Adipose tissue (tissue), 3 donors: ENCODE measurements around the gene NDUFB2. TPM values are rescaled to one million over a fixed set of nuclear protein-coding genes. Genes with fewer than 3 reads are reported as not detected.
"Not testable (repeated sequence)": the region's sequence is repeated elsewhere in the genome, so short reads cannot be mapped to it uniquely, and the experiment has no call there.

Experiments
- H3K27ac ChIP-seq: one replicate; pipeline ENCODE4 v1.5.1; 2013; ENCODE audit warnings: low read depth, low read length
- WGBS, 3 donors: extraction: QIAGEN DNeasy Blood & Tissue Kit; methylation state at CpG; one replicate each; pipeline ENCODE4 v1.1.7; 2013; 5-methylcytosine and 5-hydroxymethylcytosine counted together
- polyA plus RNA-seq, 3 donors: library from polyadenylated mRNA; stranded (reverse); fragments of 200-250 nt; gene quantifications; one replicate each; pipeline ENCODE4 v1.2.3, GENCODE V29; 2013
- donor health status: healthy with polysubstance abuse.
- donor health status: Bipolar disorder and iron deficiency.
- donor health status: healthy.

NDUFB2 gene
- polyA plus RNA-seq, 3 donors: 186 to 435 (median 407) TPM

- H3K27ac ChIP-seq: no peak overlapping the region
- WGBS, 3 donors: 91 to 93% (median 91%) methylated on average over 20 of the region's 20 CpGs
Observed at GRCh38 chr7:140684066-140684950, 12.2 kb upstream of the NDUFB2 start.

DNA sequence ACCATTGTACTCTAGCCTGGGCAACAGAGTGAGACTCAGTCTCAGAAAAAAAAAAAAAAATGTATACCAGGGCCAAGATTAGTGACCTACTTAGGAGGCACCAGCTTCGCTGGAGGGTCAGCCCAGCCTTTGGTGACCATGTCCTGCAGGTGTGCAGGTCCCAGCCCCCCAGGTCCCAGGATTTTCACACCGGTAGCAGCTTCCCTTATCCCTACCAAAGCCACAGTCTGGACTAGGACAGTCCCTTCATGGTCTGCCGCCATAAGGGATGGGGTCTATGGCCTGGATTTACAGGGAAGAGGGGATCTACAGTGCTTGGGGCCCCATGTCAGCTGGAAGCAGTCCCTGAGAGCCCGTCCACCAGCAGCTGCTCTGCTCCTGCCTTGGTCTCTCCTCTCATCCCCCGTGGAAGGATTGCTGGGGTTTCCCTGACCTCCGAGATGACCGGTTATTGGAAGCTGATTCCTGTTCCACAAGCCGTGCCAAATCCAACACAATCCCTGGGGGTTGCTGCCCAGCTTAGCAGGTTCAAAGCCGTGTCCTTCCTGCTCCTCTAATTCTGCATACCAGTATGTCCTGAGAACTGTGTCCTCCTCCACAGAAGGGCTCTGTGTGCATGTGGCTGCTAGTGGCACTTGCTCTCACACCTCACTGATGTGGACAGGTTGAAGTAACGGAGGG is 11.0 kb upstream of the NDUFB2 start:
- WGBS, 3 donors: 68 to 83% (median 77%) methylated on average over 10 of the region's 10 CpGs
- no peak overlapping the region for H3K27ac ChIP-seq

DNA sequence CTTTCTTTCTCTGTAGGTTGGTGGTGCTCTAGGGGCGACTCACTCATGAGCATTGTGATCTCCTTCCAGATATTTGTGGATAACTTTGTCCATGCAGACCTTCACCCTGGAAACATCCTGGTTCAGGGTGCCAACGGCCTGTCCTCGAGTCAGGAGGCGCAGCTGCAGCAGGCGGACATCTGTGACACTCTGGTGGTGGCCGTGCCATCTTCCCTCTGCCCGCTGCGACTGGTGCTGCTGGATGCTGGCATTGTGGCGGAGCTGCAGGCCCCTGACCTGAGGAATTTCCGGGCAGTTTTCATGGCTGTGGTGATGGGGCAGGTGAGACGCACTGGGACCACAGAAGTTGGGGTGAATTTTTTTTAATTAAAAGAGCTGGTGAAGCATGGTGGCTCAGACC is 9.6 kb upstream of the NDUFB2 start:
- 97 to 100% (median 99%) methylated on average over 11 of the region's 11 CpGs for WGBS, 3 donors
- no peak overlapping the region for H3K27ac ChIP-seq

- no peak overlapping the region for H3K27ac ChIP-seq
- WGBS, 3 donors: 92 to 94% (median 94%) methylated on average over 6 of the region's 6 CpGs
Observed at GRCh38 chr7:140688341-140688740, 8.2 kb upstream of the NDUFB2 start.

- 93 to 96% (median 94%) methylated on average over 16 of the region's 16 CpGs for WGBS, 3 donors
- H3K27ac ChIP-seq: no peak overlapping the region
Observed at GRCh38 chr7:140689199-140690152, 7.0 kb upstream of the NDUFB2 start.

- 88 to 94% (median 92%) methylated on average over 12 of the region's 12 CpGs for WGBS, 3 donors
- no peak overlapping the region for H3K27ac ChIP-seq
Observed at GRCh38 chr7:140691376-140692045, 5.0 kb upstream of the NDUFB2 start.

GRCh38 chr7:140693849-140694248 is 2.7 kb upstream of the NDUFB2 start:
- 93 to 97% (median 94%) methylated on average over 10 of the region's 10 CpGs for WGBS, 3 donors
- not testable (repeated sequence) for H3K27ac ChIP-seq

GRCh38 chr7:140694592-140694991 is 1.9 kb upstream of the NDUFB2 start:
- no peak overlapping the region for H3K27ac ChIP-seq
- WGBS, 3 donors: 86 to 89% (median 89%) methylated on average over 6 of the region's 6 CpGs

DNA sequence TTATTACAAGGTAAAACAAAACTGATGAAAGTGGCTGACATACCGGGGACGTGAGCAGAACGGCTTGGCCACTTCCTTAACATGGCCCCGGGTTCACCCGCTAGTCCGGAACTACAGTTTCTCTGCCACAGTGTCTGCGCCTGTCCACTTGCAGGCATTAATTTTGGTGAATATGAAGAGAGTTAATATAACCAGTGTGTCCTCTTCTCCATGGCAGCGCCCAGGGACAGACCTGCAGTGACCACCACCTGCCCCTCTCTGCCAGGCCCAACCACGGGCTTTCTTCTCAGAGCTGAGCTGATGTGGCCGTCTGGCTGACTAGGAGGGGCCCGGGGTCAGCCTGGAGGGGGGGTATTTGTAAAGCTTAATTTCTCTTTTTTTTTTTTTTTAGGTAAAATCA is 1.1 kb upstream of the NDUFB2 start:
- no peak overlapping the region for H3K27ac ChIP-seq
- 92 to 94% (median 92%) methylated on average over 11 of the region's 11 CpGs for WGBS, 3 donors

GRCh38 chr7:140696024-140696679 is 356 bp upstream of the NDUFB2 start:
- 17 to 28% (median 22%) methylated on average over 23 of the region's 23 CpGs for WGBS, 3 donors
- peak overlapping the region; percentile 36 for H3K27ac ChIP-seq

DNA sequence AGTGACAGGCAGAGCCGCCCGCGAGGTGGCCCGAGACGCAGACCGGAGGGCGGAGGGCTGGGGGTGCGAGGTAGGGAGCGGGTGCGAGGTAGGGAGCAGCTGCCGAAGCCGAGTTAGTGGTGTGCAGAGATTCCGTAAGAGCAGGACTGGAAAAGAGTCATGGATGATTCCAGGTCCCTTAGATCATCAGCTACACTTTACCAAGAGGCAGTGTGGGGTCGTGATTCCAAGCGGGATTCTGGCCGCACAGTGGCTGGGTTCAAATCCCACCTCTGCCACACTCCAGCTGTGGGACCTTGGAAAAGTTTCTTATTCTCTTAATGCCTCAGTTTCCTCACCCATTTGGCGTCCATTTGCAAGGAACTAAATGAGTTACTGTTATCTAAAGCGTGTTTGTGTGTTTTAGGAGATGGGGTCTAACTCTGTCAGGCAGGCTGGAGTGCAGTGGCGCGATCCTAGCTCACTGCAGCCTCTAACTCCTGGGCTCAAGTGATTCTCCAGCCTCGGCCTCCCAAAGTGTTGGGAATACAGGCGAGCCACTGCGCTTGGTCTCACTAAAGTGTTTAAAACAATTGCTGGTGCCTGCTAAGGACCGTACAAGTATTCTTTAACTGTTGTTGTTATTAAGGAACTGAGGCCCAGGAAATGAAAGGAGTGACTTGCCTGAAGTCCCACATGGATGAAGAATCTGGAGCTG is 1.1 kb downstream of the NDUFB2 start:
- H3K27ac ChIP-seq: no peak overlapping the region
- 28% methylated on average over 24 of the region's 24 CpGs for WGBS, 3 donors

- no peak overlapping the region for H3K27ac ChIP-seq
- 80 to 83% (median 81%) methylated on average over 8 of the region's 8 CpGs for WGBS, 3 donors
Observed at GRCh38 chr7:140698477-140698876, 2.0 kb downstream of the NDUFB2 start.

DNA sequence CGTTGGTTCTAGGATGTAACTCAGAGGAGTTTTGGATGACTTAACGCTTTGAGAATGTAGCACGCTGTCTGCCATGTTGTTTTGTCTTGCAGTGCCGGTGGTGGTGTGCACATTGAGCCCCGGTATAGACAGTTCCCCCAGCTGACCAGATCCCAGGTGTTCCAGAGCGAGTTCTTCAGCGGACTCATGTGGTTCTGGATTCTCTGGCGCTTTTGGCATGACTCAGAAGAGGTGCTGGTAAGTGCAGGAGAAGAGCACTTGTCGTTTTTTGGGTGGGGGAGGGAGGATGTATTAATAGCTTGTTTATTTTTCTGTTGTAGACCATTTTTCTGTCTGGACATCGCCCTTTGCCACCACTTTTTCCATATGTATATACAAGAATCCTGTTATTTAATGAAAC is 6.3 kb downstream of the NDUFB2 start:
- H3K27ac ChIP-seq: no peak overlapping the region
- WGBS, 3 donors: 90 to 94% (median 93%) methylated on average over 10 of the region's 10 CpGs

GRCh38 chr7:140704205-140704604 is 7.7 kb downstream of the NDUFB2 start:
- 81 to 94% (median 90%) methylated on average over 2 of the region's 2 CpGs for WGBS, 3 donors
- no peak overlapping the region for H3K27ac ChIP-seq

DNA sequence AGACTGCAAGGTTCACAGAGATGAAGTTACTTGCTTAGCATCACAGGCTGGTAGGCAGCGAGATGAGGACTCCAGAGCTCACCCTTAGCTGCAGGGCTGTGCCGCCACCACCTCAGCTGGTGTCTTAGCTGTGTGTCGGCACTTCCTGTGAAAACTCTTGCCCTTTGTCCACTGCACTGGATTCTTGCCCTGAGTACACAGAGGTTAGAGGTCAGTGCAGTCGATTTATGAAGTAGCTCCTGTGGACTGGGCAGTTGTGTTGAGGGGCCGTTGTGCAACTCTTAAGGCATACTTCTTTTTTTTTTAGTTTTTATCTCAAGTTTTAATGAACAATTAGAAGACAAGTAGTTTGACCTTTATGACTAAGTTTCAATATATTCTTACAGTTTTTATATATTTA is 10.6 kb downstream of the NDUFB2 start:
- no peak overlapping the region for H3K27ac ChIP-seq
- 83 to 88% (median 87%) methylated on average over 5 of the region's 5 CpGs for WGBS, 3 donors

DNA sequence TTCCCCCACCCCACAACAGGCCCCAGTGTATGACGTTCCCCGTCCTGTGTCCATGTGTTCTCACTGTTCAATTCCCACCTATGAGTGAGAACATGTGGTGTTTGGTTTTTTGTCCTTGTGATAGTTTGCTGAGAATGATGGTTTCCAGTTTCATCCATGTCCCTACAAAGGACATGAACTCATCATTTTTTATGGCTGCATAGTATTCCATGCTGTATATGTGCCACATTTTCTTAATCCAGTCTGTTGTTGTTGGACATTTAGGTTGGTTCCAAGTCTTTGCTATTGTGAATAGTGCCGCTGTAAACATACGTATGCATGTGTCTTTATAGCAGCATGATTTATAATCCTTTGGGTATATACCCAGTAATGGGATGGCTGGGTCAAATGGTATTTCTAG is 12.3 kb downstream of the NDUFB2 start:
- WGBS, 3 donors: 99 to 100% (median 99%) methylated on average over 4 of the region's 4 CpGs
- not testable (repeated sequence) for H3K27ac ChIP-seq

DNA sequence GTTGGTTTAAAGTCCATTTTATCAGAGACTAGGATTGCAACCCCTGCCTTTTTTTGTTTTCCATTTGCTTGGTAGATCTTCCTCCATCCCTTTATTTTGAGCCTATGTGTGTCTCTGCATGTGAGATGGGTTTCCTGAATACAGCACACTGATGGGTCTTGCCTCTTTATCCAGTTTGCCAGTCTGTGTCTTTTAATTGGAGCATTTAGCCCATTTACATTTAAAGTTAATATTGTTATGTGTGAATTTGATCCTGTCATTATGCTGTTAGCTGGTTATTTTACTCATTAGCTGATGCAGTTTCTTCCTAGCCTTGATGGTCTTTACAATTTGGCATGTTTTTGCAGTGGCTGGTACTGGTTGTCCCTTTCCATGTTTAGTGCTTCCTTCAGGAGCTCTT is 15.9 kb downstream of the NDUFB2 start:
- H3K27ac ChIP-seq: not testable (repeated sequence)
